ENCODE measurements around the gene IPPK.

IPPK gene

GRCh38 chr9:92607088-92607487 is 62.8 kb downstream of the IPPK start:
- Histone ChIP-seq H2AFZ (ENCODE audit: low read depth, low read length) (no peak overlapping the region), H3K79me2 (ENCODE audit: insufficient read depth, low read length) (no peaks in the 10 kb centered on the region), H3K4me2 (ENCODE audit: insufficient read depth, low read length) (no peak overlapping the region), H3K36me3 (ENCODE audit: insufficient read depth, low read length) (peaks cover 16% of the 10 kb centered on the region), H3K27me3 (ENCODE audit: insufficient read depth, low read length, poor library complexity) (no peaks in the 10 kb centered on the region), H3K4me1 (ENCODE audit: insufficient read depth, low read length) (no peaks in the 10 kb centered on the region), H3K9ac (ENCODE audit: low read depth, low read length) (no peak overlapping the region), H3K4me3 (ENCODE audit: low read depth in 1 of 2, low read length in 2 of 2) (no peak overlapping the region), H3K9me3 (ENCODE audit: insufficient read depth, low read length, severe bottlenecking) (peaks cover 8% of the 10 kb centered on the region), H4K20me1 (ENCODE audit: insufficient read depth, low read length) (no peaks in the 10 kb centered on the region; the same call in 1 of the 2 replicates), H3K27ac (ENCODE audit: low read length) (no peak overlapping the region)
- ATAC-seq (ENCODE audit: insufficient read depth, low read depth): no peak
- no peak for DNase-seq
- TF ChIP-seq CTCF (IDR thresholded peaks at IDR 0.05; ENCODE audit: borderline replicate concordance, extremely low read depth, low read length, poor library complexity, severe bottlenecking) (no peak), EZH2 (IDR thresholded peaks at IDR 0.05; ENCODE audit: borderline replicate concordance, low read depth, low read length, severe bottlenecking) (no peak)

GRCh38 chr9:92605224-92605623 is 64.7 kb downstream of the IPPK start:
- no peak for DNase-seq
- Histone ChIP-seq H3K4me3 (ENCODE audit: low read depth in 1 of 2, low read length in 2 of 2) (no peak overlapping the region), H3K27ac (ENCODE audit: low read length) (no peak overlapping the region), H4K20me1 (ENCODE audit: insufficient read depth, low read length) (no peaks in the 10 kb centered on the region; the same call in 1 of the 2 replicates), H2AFZ (ENCODE audit: low read depth, low read length) (no peak overlapping the region), H3K9ac (ENCODE audit: low read depth, low read length) (no peak overlapping the region), H3K36me3 (ENCODE audit: insufficient read depth, low read length) (no peaks in the 10 kb centered on the region), H3K4me2 (ENCODE audit: insufficient read depth, low read length) (no peak overlapping the region), H3K9me3 (ENCODE audit: insufficient read depth, low read length, severe bottlenecking) (peaks cover 8% of the 10 kb centered on the region), H3K27me3 (ENCODE audit: insufficient read depth, low read length, poor library complexity) (no peaks in the 10 kb centered on the region), H3K79me2 (ENCODE audit: insufficient read depth, low read length) (no peaks in the 10 kb centered on the region), H3K4me1 (ENCODE audit: insufficient read depth, low read length) (no peaks in the 10 kb centered on the region)
- ATAC-seq (ENCODE audit: insufficient read depth, low read depth): no peak
- TF ChIP-seq CTCF (IDR thresholded peaks at IDR 0.05; ENCODE audit: borderline replicate concordance, extremely low read depth, low read length, poor library complexity, severe bottlenecking) (no peak), EZH2 (IDR thresholded peaks at IDR 0.05; ENCODE audit: borderline replicate concordance, low read depth, low read length, severe bottlenecking) (no peak)

GRCh38 chr9:92603990-92604389 is 65.9 kb downstream of the IPPK start:
- TF ChIP-seq EZH2 (IDR thresholded peaks at IDR 0.05; ENCODE audit: borderline replicate concordance, low read depth, low read length, severe bottlenecking) (no peak), CTCF (IDR thresholded peaks at IDR 0.05; ENCODE audit: borderline replicate concordance, extremely low read depth, low read length, poor library complexity, severe bottlenecking) (no peak)
- no peak overlapping the region for H3K27ac ChIP-seq (ENCODE audit: low read length)
- H3K36me3 ChIP-seq (ENCODE audit: insufficient read depth, low read length): no peaks in the 10 kb centered on the region
- H3K27me3 ChIP-seq (ENCODE audit: insufficient read depth, low read length, poor library complexity): no peaks in the 10 kb centered on the region
- no peaks in the 10 kb centered on the region; the same call in 1 of the 2 replicates for H4K20me1 ChIP-seq (ENCODE audit: insufficient read depth, low read length)
- no peak overlapping the region for H3K4me2 ChIP-seq (ENCODE audit: insufficient read depth, low read length)
- ATAC-seq (ENCODE audit: insufficient read depth, low read depth) (no peak), DNase-seq (no peak)
- no peak overlapping the region for H2AFZ ChIP-seq (ENCODE audit: low read depth, low read length)
- H3K9me3 ChIP-seq (ENCODE audit: insufficient read depth, low read length, severe bottlenecking): peaks cover 8% of the 10 kb centered on the region
- H3K4me3 ChIP-seq (ENCODE audit: low read depth in 1 of 2, low read length in 2 of 2): no peak overlapping the region
- no peaks in the 10 kb centered on the region for H3K79me2 ChIP-seq (ENCODE audit: insufficient read depth, low read length)
- no peaks in the 10 kb centered on the region for H3K4me1 ChIP-seq (ENCODE audit: insufficient read depth, low read length)
- no peak overlapping the region for H3K9ac ChIP-seq (ENCODE audit: low read depth, low read length)

GRCh38 chr9:92603100-92603499 is 66.8 kb downstream of the IPPK start:
- no peak overlapping the region for H3K4me3 ChIP-seq (ENCODE audit: low read depth in 1 of 2, low read length in 2 of 2)
- no peaks in the 10 kb centered on the region for H4K20me1 ChIP-seq (ENCODE audit: insufficient read depth, low read length)
- no peaks in the 10 kb centered on the region for H3K27me3 ChIP-seq (ENCODE audit: insufficient read depth, low read length, poor library complexity)
- no peaks in the 10 kb centered on the region for H3K4me1 ChIP-seq (ENCODE audit: insufficient read depth, low read length)
- H2AFZ ChIP-seq (ENCODE audit: low read depth, low read length): no peak overlapping the region
- H3K36me3 ChIP-seq (ENCODE audit: insufficient read depth, low read length): no peaks in the 10 kb centered on the region
- no peak overlapping the region for H3K4me2 ChIP-seq (ENCODE audit: insufficient read depth, low read length)
- no peak for TF ChIP-seq EZH2 (IDR thresholded peaks at IDR 0.05; ENCODE audit: borderline replicate concordance, low read depth, low read length, severe bottlenecking)
- TF ChIP-seq CTCF (IDR thresholded peaks at IDR 0.05; ENCODE audit: borderline replicate concordance, extremely low read depth, low read length, poor library complexity, severe bottlenecking): no peak
- no peak overlapping the region for H3K27ac ChIP-seq (ENCODE audit: low read length)
- H3K79me2 ChIP-seq (ENCODE audit: insufficient read depth, low read length): no peaks in the 10 kb centered on the region
- no peak overlapping the region for H3K9ac ChIP-seq (ENCODE audit: low read depth, low read length)
- no peak for DNase-seq
- H3K9me3 ChIP-seq (ENCODE audit: insufficient read depth, low read length, severe bottlenecking): peaks cover 8% of the 10 kb centered on the region
- no peak for ATAC-seq (ENCODE audit: insufficient read depth, low read depth)
